Measurements from ENCODE around the gene EPS8. TPM values are rescaled to one million over a fixed set of nuclear protein-coding genes. Genes with fewer than 3 reads are reported as not detected.

EPS8 gene
- total RNA-seq, 2 experiments from 2014 or later = 0.61 to 0.92 TPM

GRCh38 chr12:15662983-15663659, 126.1 kb downstream of the EPS8 start:
- H3K79me2 ChIP-seq (ENCODE audit: insufficient read depth, low read depth, low read length) = no peaks in the 10 kb centered on the region
- TF ChIP-seq CTCF (conservative IDR thresholded peaks at IDR 0.05; ENCODE audit: low read length) (no peak), EZH2phosphoT487 (IDR thresholded peaks at IDR 0.05; ENCODE audit: borderline replicate concordance, low read depth, low read length) (no peak)
- BruUV-seq (replicated peaks) = no TSS peak
- no peak overlapping the region for H3K4me2 ChIP-seq (ENCODE audit: low read length)
- H3K4me3 ChIP-seq (ENCODE audit: low read depth, low read length, poor library complexity, severe bottlenecking) = no peak overlapping the region
- H3K9me3 ChIP-seq (ENCODE audit: low read length) = no peaks in the 10 kb centered on the region
- H2AFZ ChIP-seq (ENCODE audit: low read length) = no peak overlapping the region
- H3K9me2 ChIP-seq (ENCODE audit: insufficient read depth, low read length) = no peaks in the 10 kb centered on the region
- H3K36me3 ChIP-seq (ENCODE audit: insufficient read depth, low read length) = no peaks in the 10 kb centered on the region
- H3K27ac ChIP-seq (ENCODE audit: low read depth, low read length, poor library complexity, severe bottlenecking) = no peak overlapping the region
- ChIA-PET CTCF (ENCODE audit: unreplicated experiment) (no interaction called here), POLR2A (interaction anchor here (0.7 kb wide), 2 partner anchors 1536 to 1783 kb away, joined by 4 to 7 read pairs; no protein-coding TSS in a partner anchor)
- DNase-seq (ENCODE audit: low spot score) = no peak
- intact Hi-C loops (cut with micrococcal nuclease; ENCODE audit: unreplicated experiment) = no loop called here
- no peaks in the 10 kb centered on the region for H4K20me1 ChIP-seq (ENCODE audit: insufficient read depth, low read length)
- H3K4me1 ChIP-seq (ENCODE audit: insufficient read depth, low read length, poor library complexity, severe bottlenecking) = no peaks in the 10 kb centered on the region

DNA sequence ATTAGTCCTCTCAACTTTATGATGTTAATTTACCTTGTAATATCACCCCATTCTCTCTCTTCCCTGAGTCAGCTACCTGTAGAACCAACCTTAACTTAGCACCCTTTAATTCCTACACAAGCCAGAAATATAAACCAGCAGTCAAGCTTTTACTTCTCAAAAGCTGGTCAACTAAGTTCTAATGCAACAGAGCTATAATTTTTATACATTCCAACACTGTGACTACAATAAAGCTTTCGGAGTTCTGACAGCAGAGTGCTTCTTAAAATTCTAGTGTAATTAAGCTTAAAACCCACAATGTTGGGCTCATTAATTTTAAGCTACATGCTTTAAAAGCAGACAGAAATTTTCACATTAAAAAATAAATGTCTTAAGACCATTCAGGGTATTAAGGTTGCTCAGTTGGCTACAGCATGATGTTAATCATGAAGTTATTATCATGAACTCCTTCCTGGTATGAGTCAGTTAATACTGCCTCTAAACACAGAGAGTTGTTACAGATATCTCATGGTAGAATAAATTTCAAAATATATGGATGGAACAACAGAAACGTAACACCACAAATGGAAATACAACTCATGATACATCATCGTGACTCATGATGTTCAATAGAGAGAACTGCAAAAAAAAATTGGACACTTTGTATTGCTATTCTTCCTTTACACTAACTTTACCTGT, 126.7 kb downstream of the EPS8 start:
- H3K9me2 ChIP-seq (ENCODE audit: insufficient read depth, low read length) = no peaks in the 10 kb centered on the region
- no peak overlapping the region for H3K4me2 ChIP-seq (ENCODE audit: low read length)
- intact Hi-C loops (cut with micrococcal nuclease; ENCODE audit: unreplicated experiment) = no loop called here
- H3K4me1 ChIP-seq (ENCODE audit: insufficient read depth, low read length, poor library complexity, severe bottlenecking) = no peaks in the 10 kb centered on the region
- no peak overlapping the region for H3K27ac ChIP-seq (ENCODE audit: low read depth, low read length, poor library complexity, severe bottlenecking)
- H4K20me1 ChIP-seq (ENCODE audit: insufficient read depth, low read length) = no peaks in the 10 kb centered on the region
- no peak overlapping the region for H2AFZ ChIP-seq (ENCODE audit: low read length)
- ChIA-PET POLR2A (interaction anchor here (0.7 to 1.1 kb wide), 3 partner anchors 132 to 1782 kb away, joined by 3 to 7 read pairs (median 4); no protein-coding TSS in a partner anchor), CTCF (ENCODE audit: unreplicated experiment) (no interaction called here)
- BruUV-seq (replicated peaks) = no TSS peak
- no peak overlapping the region for H3K4me3 ChIP-seq (ENCODE audit: low read depth, low read length, poor library complexity, severe bottlenecking)
- H3K9me3 ChIP-seq (ENCODE audit: low read length) = no peaks in the 10 kb centered on the region
- no peaks in the 10 kb centered on the region for H3K36me3 ChIP-seq (ENCODE audit: insufficient read depth, low read length)
- DNase-seq (ENCODE audit: low spot score) = no peak
- TF ChIP-seq CTCF (conservative IDR thresholded peaks at IDR 0.05; ENCODE audit: low read length) (no peak), EZH2phosphoT487 (IDR thresholded peaks at IDR 0.05; ENCODE audit: borderline replicate concordance, low read depth, low read length) (no peak)
- no peaks in the 10 kb centered on the region for H3K79me2 ChIP-seq (ENCODE audit: insufficient read depth, low read depth, low read length)

DNA sequence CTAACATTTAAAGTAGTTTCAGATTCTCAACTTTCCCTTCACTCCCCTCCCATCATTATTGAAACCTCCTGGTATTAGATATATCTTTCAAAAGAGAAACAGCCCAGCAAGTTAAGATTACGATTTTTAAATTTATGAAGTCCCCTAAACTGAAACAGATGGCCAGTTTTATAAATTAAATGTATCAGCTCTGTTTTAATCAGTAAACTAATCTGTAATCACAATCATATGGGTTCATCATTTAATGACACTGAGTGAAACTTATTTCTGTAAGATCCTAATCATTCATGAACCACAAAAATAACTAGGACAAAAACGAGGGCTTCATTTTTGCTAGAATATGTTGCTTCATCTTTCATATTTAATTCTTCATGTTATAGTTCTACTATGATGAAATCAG, 137.8 kb downstream of the EPS8 start:
- H3K9me2 ChIP-seq (ENCODE audit: insufficient read depth, low read length) = no peaks in the 10 kb centered on the region
- H3K36me3 ChIP-seq (ENCODE audit: insufficient read depth, low read length) = no peaks in the 10 kb centered on the region
- H3K4me3 ChIP-seq (ENCODE audit: low read depth, low read length, poor library complexity, severe bottlenecking) = no peak overlapping the region
- CTCF ChIA-PET (ENCODE audit: unreplicated experiment) = interaction anchor here (0.5 kb wide), 1 partner anchor 203 kb away, joined by 3 read pairs; no protein-coding TSS in a partner anchor
- H2AFZ ChIP-seq (ENCODE audit: low read length) = no peak overlapping the region
- POLR2A ChIA-PET = interaction anchor here (0.5 to 0.7 kb wide), 2 partner anchors 80 to 88 kb away, joined by 4 read pairs; no protein-coding TSS in a partner anchor
- no peaks in the 10 kb centered on the region for H3K4me1 ChIP-seq (ENCODE audit: insufficient read depth, low read length, poor library complexity, severe bottlenecking)
- DNase-seq (ENCODE audit: low spot score) = no peak
- no peaks in the 10 kb centered on the region for H3K79me2 ChIP-seq (ENCODE audit: insufficient read depth, low read depth, low read length)
- BruUV-seq (replicated peaks) = no TSS peak
- no peak for TF ChIP-seq CTCF (conservative IDR thresholded peaks at IDR 0.05; ENCODE audit: low read length)
- TF ChIP-seq EZH2phosphoT487 (IDR thresholded peaks at IDR 0.05; ENCODE audit: borderline replicate concordance, low read depth, low read length) = no peak
- no peaks in the 10 kb centered on the region for H3K9me3 ChIP-seq (ENCODE audit: low read length)
- no peaks in the 10 kb centered on the region for H4K20me1 ChIP-seq (ENCODE audit: insufficient read depth, low read length)
- no peak overlapping the region for H3K4me2 ChIP-seq (ENCODE audit: low read length)
- intact Hi-C loops (cut with micrococcal nuclease; ENCODE audit: unreplicated experiment) = no loop called here
- H3K27ac ChIP-seq (ENCODE audit: low read depth, low read length, poor library complexity, severe bottlenecking) = no peak overlapping the region

Measured in OCI-LY7 (cell line).